IMR-90 (cell line): ENCODE data around the gene CYP11A1. TPM values are rescaled to one million over a fixed set of nuclear protein-coding genes. Genes with fewer than 3 reads are reported as not detected.
A peak's percentile ranks its signal among the peaks of the same experiment; 100 is the strongest.

Experiments
- ATAC-seq: fragments of 200-7000 bp; cut with Tn5 transposase; 2 replicates; pipeline ENCODE4 v1.9.1; 2020; ENCODE audit warnings: low read depth, mild to moderate bottlenecking, moderate library complexity
- BruUV-seq: library from RNA; stranded (reverse); fragments of 400-500 nt; replicated peaks from 2 replicates; lab custom pipeline; 2021; lab: Mats Ljungman, UMichigan
- CTCF ChIA-PET: fragments of 300-600 bp; formaldehyde crosslinking; extraction: SDS; loops from one replicate; lab custom pipeline; 2021; ENCODE audit warnings: antibody characterized with exemption; lab: Yijun Ruan, JAX
- POLR2A ChIA-PET: fragments of 300-600 bp; sonication (Branson Sonifier 250); formaldehyde crosslinking; loops from one replicate; lab custom pipeline; 2022; ENCODE audit warnings: antibody characterized with exemption; ENCODE audit not compliant: unreplicated experiment; lab: Charles Lee
- DNase-seq: peaks from one replicate; pipeline ENCODE4 v3.0.0; 2013
- H2AFZ ChIP-seq: replicated peaks from 2 replicates; pipeline ENCODE3; 2013; ENCODE audit warnings: low read length, mild to moderate bottlenecking; ENCODE audit not compliant: poor library complexity
- H2AK5ac ChIP-seq: 2 replicates; pipeline ENCODE4 v1.6.1; 2013; ENCODE audit warnings: low read depth, low read length, inconsistent platforms
- H2AK9ac ChIP-seq: replicated peaks from 2 replicates; pipeline ENCODE3; 2013; ENCODE audit warnings: mild to moderate bottlenecking, low read depth, low read length, moderate library complexity; ENCODE audit not compliant: poor library complexity
- H2BK120ac ChIP-seq: 2 replicates; pipeline ENCODE4 v1.6.1; 2013; ENCODE audit warnings: low read depth, low read length, inconsistent platforms
- H2BK15ac ChIP-seq: 3 replicates; pipeline ENCODE4 v1.6.1; 2013; ENCODE audit warnings: low read depth, low read length, inconsistent platforms
- H2BK20ac ChIP-seq: 2 replicates; pipeline ENCODE4 v1.6.1; 2013; ENCODE audit warnings: low read depth, mild to moderate bottlenecking, inconsistent platforms, low read length, moderate library complexity
- H2BK5ac ChIP-seq: 2 replicates; pipeline ENCODE4 v1.6.1; 2013; ENCODE audit warnings: mild to moderate bottlenecking, low read depth, low read length, inconsistent platforms; ENCODE audit not compliant: poor library complexity, severe bottlenecking
- H3K14ac ChIP-seq: replicated peaks from 2 replicates; pipeline ENCODE4 v1.6.1; 2013; ENCODE audit warnings: low read depth, low read length, inconsistent platforms
- H3K18ac ChIP-seq: 2 replicates; pipeline ENCODE4 v1.6.1; 2013; ENCODE audit warnings: low read depth, low read length, control low read depth
- H3K23ac ChIP-seq: 2 replicates; pipeline ENCODE4 v1.6.1; 2013; ENCODE audit warnings: low read depth, low read length, inconsistent platforms
- H3K27ac ChIP-seq: 2 replicates; pipeline ENCODE4 v1.5.1; 2013; ENCODE audit warnings: mild to moderate bottlenecking, control low read depth, low read length; ENCODE audit not compliant: insufficient read depth
- H3K27me3 ChIP-seq: 2 replicates; pipeline ENCODE4 v1.6.1; 2013; ENCODE audit warnings: low read length; ENCODE audit not compliant: control insufficient read depth, insufficient read depth
- H3K36me3 ChIP-seq: 2 replicates; pipeline ENCODE4 v1.6.1; 2013; ENCODE audit warnings: low read length, mixed read lengths; ENCODE audit not compliant: control insufficient read depth, insufficient read depth
- H3K4ac ChIP-seq: 2 replicates; pipeline ENCODE4 v1.6.1; 2013; ENCODE audit warnings: low read depth, low read length, inconsistent platforms
- H3K4me1 ChIP-seq: 2 replicates; pipeline ENCODE4 v1.6.1; 2013; ENCODE audit warnings: low read length, mixed read lengths; ENCODE audit not compliant: control insufficient read depth, insufficient read depth
- H3K4me2 ChIP-seq: 2 replicates; pipeline ENCODE4 v1.6.1; 2013; ENCODE audit warnings: low read depth, mild to moderate bottlenecking, control low read depth, low read length, moderate library complexity
- H3K4me3 ChIP-seq: 2 replicates; pipeline ENCODE4 v1.5.1; 2013; ENCODE audit warnings: low read depth, mild to moderate bottlenecking, control low read depth, low read length, moderate library complexity; ENCODE audit not compliant: insufficient read depth
- H3K56ac ChIP-seq: 2 replicates; pipeline ENCODE4 v1.6.1; 2013; ENCODE audit warnings: low read length, inconsistent platforms; ENCODE audit not compliant: insufficient read depth; ENCODE audit errors: extremely low read depth
- H3K79me1 ChIP-seq, 2 experiments: 2 replicates each; pipeline ENCODE4 v1.6.1; 2013; ENCODE audit warnings: low read length in 2 of 2, inconsistent platforms in 1 of 2, low read depth in 1 of 2
- H3K9ac ChIP-seq: 2 replicates; pipeline ENCODE4 v1.6.1; 2013; ENCODE audit warnings: low read depth, low read length, control low read depth
- H3K9me1 ChIP-seq: 2 replicates; pipeline ENCODE4 v1.6.1; 2013; ENCODE audit warnings: low read length, inconsistent platforms; ENCODE audit not compliant: insufficient read depth
- H3K9me3 ChIP-seq: 2 replicates; pipeline ENCODE4 v1.6.1; 2013; ENCODE audit warnings: low read length; ENCODE audit not compliant: control insufficient read depth, insufficient read depth
- H4K20me1 ChIP-seq: 2 replicates; pipeline ENCODE4 v1.6.1; 2013; ENCODE audit warnings: low read length, inconsistent platforms; ENCODE audit not compliant: insufficient read depth
- H4K5ac ChIP-seq: 2 replicates; pipeline ENCODE4 v1.6.1; 2013; ENCODE audit warnings: mild to moderate bottlenecking, low read depth, low read length, control low read depth
- H4K8ac ChIP-seq, 2 experiments: 2 replicates each; pipeline ENCODE4 v1.6.1; 2013; ENCODE audit warnings: low read depth in 2 of 2, low read length in 2 of 2, control low read depth in 1 of 2, inconsistent platforms in 1 of 2
- H4K91ac ChIP-seq: 2 replicates; pipeline ENCODE4 v1.6.1; 2013; ENCODE audit warnings: low read depth, low read length, inconsistent platforms; ENCODE audit not compliant: insufficient read depth
- BHLHE40 ChIP-seq: fragments of 150-350 bp; IDR thresholded peaks from 2 replicates; pipeline ENCODE4 v1.6.1; 2016; ENCODE audit warnings: mild to moderate bottlenecking, low read depth, low read length
- CEBPB ChIP-seq: IDR thresholded peaks from 2 replicates; pipeline ENCODE4 v1.6.1; 2012; ENCODE audit warnings: low read depth, low read length, improper control_type of control experiment
- CHD1 ChIP-seq: IDR thresholded peaks from 2 replicates; pipeline ENCODE4 v1.6.1; 2012; ENCODE audit warnings: low read depth, low read length, improper control_type of control experiment
- ELK1 ChIP-seq: fragments of 150-350 bp; IDR thresholded peaks from 2 replicates; pipeline ENCODE4 v1.6.1; 2016; ENCODE audit warnings: low read depth, mild to moderate bottlenecking, low read length, moderate library complexity, borderline replicate concordance
- FOS ChIP-seq: fragments of 150-350 bp; IDR thresholded peaks from 2 replicates; pipeline ENCODE4 v1.6.1; 2016; ENCODE audit warnings: low read depth, low read length
- MAFK ChIP-seq: IDR thresholded peaks from 2 replicates; pipeline ENCODE4 v1.6.1; 2012; ENCODE audit warnings: low read depth, low read length, improper control_type of control experiment
- MAZ ChIP-seq: IDR thresholded peaks from 2 replicates; pipeline ENCODE4 v1.6.1; 2012; ENCODE audit warnings: low read depth, mild to moderate bottlenecking, low read length, improper control_type of control experiment, moderate library complexity, borderline replicate concordance
- MXI1 ChIP-seq: IDR thresholded peaks from 2 replicates; pipeline ENCODE4 v1.6.1; 2012; ENCODE audit warnings: low read depth, mild to moderate bottlenecking, low read length, moderate library complexity, borderline replicate concordance
- NFE2L2 ChIP-seq: fragments of 150-350 bp; IDR thresholded peaks from 2 replicates; pipeline ENCODE4 v1.6.1; 2016; ENCODE audit warnings: low read depth, mild to moderate bottlenecking, low read length
- POLR2A ChIP-seq: IDR thresholded peaks from 2 replicates; pipeline ENCODE4 v1.6.1; 2012; ENCODE audit warnings: mild to moderate bottlenecking, low read depth, low read length
- RAD21 ChIP-seq: IDR thresholded peaks from 2 replicates; pipeline ENCODE4 v1.6.1; 2012; ENCODE audit warnings: low read length, improper control_type of control experiment
- RCOR1 ChIP-seq: IDR thresholded peaks from 2 replicates; pipeline ENCODE4 v1.6.1; 2012; ENCODE audit warnings: mild to moderate bottlenecking, low read length, improper control_type of control experiment; ENCODE audit not compliant: insufficient replicate concordance
- RFX5 ChIP-seq: IDR thresholded peaks from 2 replicates; pipeline ENCODE4 v1.8.0; 2012; ENCODE audit warnings: low read depth, mild to moderate bottlenecking, low read length, moderate library complexity
- SMC3 ChIP-seq: fragments of 150-350 bp; IDR thresholded peaks from 2 replicates; pipeline ENCODE4 v1.6.1; 2016; ENCODE audit warnings: low read depth, mild to moderate bottlenecking, antibody characterized with exemption, low read length, moderate library complexity
- USF2 ChIP-seq: fragments of 150-350 bp; IDR thresholded peaks from 2 replicates; pipeline ENCODE4 v1.6.1; 2017; ENCODE audit warnings: mild to moderate bottlenecking, antibody characterized with exemption, low read length, low read depth
- WGBS, 2 experiments: methylation state at CpG; one replicate each; pipeline versions ENCODE4 v1.1.5 to v1.1.7; 2013; ENCODE audit warnings: missing lambda C conversion rate in 2 of 2; ENCODE audit not compliant: insufficient read length in 1 of 2; ENCODE audit errors: extremely low coverage in 2 of 2; 5-methylcytosine and 5-hydroxymethylcytosine counted together
- dilution Hi-C: fragments of 300-500 bp; cut with HindIII; formaldehyde crosslinking; loops from one replicate; pipeline ENCODE4 v1.14.3; 2018; ENCODE audit warnings: low sequenced_read_pairs; ENCODE audit not compliant: unreplicated experiment
- in situ Hi-C: fragments of 300-500 bp; cut with MboI; formaldehyde crosslinking; loops from 3 replicates; pipeline ENCODE4 v1.14.3; 2019; ENCODE audit warnings: low sequenced_read_pairs, inconsistent platforms, mixed read lengths
- intact Hi-C: fragments of 100-400 bp; cut with micrococcal nuclease; formaldehyde crosslinking; loops from 2 replicates; pipeline ENCODE4 v1.10.0; 2022
- polyA plus RNA-seq, 3 experiments: library from polyadenylated mRNA; depleted of rRNA; stranded (reverse); fragments of >200 nt; gene quantifications; 2 replicates each; pipeline ENCODE4 v1.2.3, GENCODE V29; 2012; ENCODE audit warnings: low replicate concordance in 1 of 3
- total RNA-seq: library from RNA; depleted of rRNA; stranded (reverse); fragments of >200 nt; gene quantifications from 2 replicates; pipeline ENCODE4 v1.2.3, GENCODE V29; 2012

Gene CYP11A1
- total and polyA plus RNA-seq, 2 of the 4 experiments (the other 2 are of a cell fraction): 0.18 to 0.50 TPM

GRCh38 chr15:74402873-74403587, 35.6 kb upstream of the CYP11A1 start (continued):
- no peak for TF ChIP-seq MAFK

GRCh38 chr15:74402337-74402841, 34.9 kb upstream of the CYP11A1 start:
- H2AK9ac ChIP-seq: peak overlapping the region; percentile 18
- H2AFZ ChIP-seq: peak overlapping the region; percentile 5
- dilution Hi-C loops (no loop called here), intact Hi-C loops (no loop called here), in situ Hi-C loops (no loop called here)
- H3K4ac ChIP-seq: peak overlapping the region; percentile 45; the same call in 1 of the 2 replicates
- no peak overlapping the region for H4K5ac ChIP-seq
- no peak overlapping the region for H3K27ac ChIP-seq
- no peak overlapping the region for H3K9ac ChIP-seq
- peaks cover 0 to 36% of the 10 kb centered on the region in 2 experiments; a peak in 3 of 4 replicates for H3K79me1 ChIP-seq
- ChIA-PET POLR2A (no interaction called here), CTCF (no interaction called here)
- H3K4me1 ChIP-seq: peaks cover 33% of the 10 kb centered on the region
- no peaks in the 10 kb centered on the region for H3K9me3 ChIP-seq
- peaks cover 47% of the 10 kb centered on the region for H3K9me1 ChIP-seq
- H3K23ac ChIP-seq: no peak overlapping the region
- BruUV-seq: no TSS peak
- no peak overlapping the region for H3K14ac ChIP-seq
- ATAC-seq (no peak), DNase-seq (no peak)
- no peak overlapping the region for H3K4me2 ChIP-seq
- H3K56ac ChIP-seq: no peak overlapping the region
- no peak overlapping the region for H4K91ac ChIP-seq
- H2BK5ac ChIP-seq: no peak overlapping the region
- no peak overlapping the region for H4K8ac ChIP-seq
- H3K18ac ChIP-seq: no peak overlapping the region
- no peaks in the 10 kb centered on the region for H3K27me3 ChIP-seq
- peak overlapping the region; percentile 38; the same call in 1 of the 2 replicates for H2BK120ac ChIP-seq
- H2AK5ac ChIP-seq: peak overlapping the region; percentile 74; the same call in 1 of the 2 replicates
- H4K20me1 ChIP-seq: no peaks in the 10 kb centered on the region
- H3K4me3 ChIP-seq: no peak overlapping the region
- no peaks in the 10 kb centered on the region for H3K36me3 ChIP-seq
- no peak overlapping the region for H2BK20ac ChIP-seq
- WGBS, 2 experiments: no CpG with 5 or more reads among the region's 5 CpGs
- no peak overlapping the region for H2BK15ac ChIP-seq
- TF ChIP-seq MAFK (no peak), RFX5 (no peak), RAD21 (no peak), CHD1 (no peak), FOS (no peak), MAZ (no peak), CEBPB (no peak), POLR2A (no peak), SMC3 (no peak), MXI1 (no peak), RCOR1 (no peak), USF2 (no peak), BHLHE40 (no peak), NFE2L2 (no peak), ELK1 (no peak)
